G401 (cell line): ENCODE measurements around the gene UQCRC1. TPM values are rescaled to one million over a fixed set of nuclear protein-coding genes. Genes with fewer than 3 reads are reported as not detected.
"Not testable (repeated sequence)": the region's sequence is repeated elsewhere in the genome, so short reads cannot be mapped to it uniquely, and the experiment has no call there.

Experiments
- DNase-seq: peaks from one replicate; pipeline ENCODE4 v3.0.0-alpha.2; 2015; ENCODE audit warnings: low spot score
- in situ Hi-C: cut with HindIII; loops from 2 replicates; pipeline ENCODE4 v1.10.0; 2016; ENCODE audit warnings: low sequenced_read_pairs, mixed read lengths
- total RNA-seq: library from RNA; depleted of rRNA; stranded (reverse); fragments of >200 nt; shearing (Covaris generic); gene quantifications from 2 replicates; pipeline ENCODE4 v1.2.3, GENCODE V29; 2014; rRNA removed

The UQCRC1 gene
- total RNA-seq, 1 experiment from 2014 or later = 540 TPM

- DNase-seq = peak; percentile 62
Measured at GRCh38 chr3:48561045-48561736, 48.3 kb downstream of the UQCRC1 start.

GRCh38 chr3:48560648-48561018 lies 48.8 kb downstream of the UQCRC1 start:
- DNase-seq = peak; percentile 46
- in situ Hi-C loops = no loop called here

More at GRCh38 chr3:48561045-48561736, 48.3 kb downstream of the UQCRC1 start:
- in situ Hi-C loops = no loop called here

GRCh38 chr3:48558493-48559134 lies 50.8 kb downstream of the UQCRC1 start:
- in situ Hi-C loops = no loop called here
- no peak for DNase-seq

- DNase-seq = peak; percentile 100
- in situ Hi-C loops = no loop called here
Measured at GRCh38 chr3:48556796-48557626, 52.4 kb downstream of the UQCRC1 start, which contains the start of gene PFKFB4. Gene PFKFB4, minus strand, starts transcription at chr3:48556803. Its CDS starts 26 bp downstream, at chr3:48556777.

GRCh38 chr3:48555949-48556795 lies 53.3 kb downstream of the UQCRC1 start:
- no peak for DNase-seq
- in situ Hi-C loops = no loop called here

GRCh38 chr3:48555231-48555948 lies 54.1 kb downstream of the UQCRC1 start:
- DNase-seq = no peak
- in situ Hi-C loops = no loop called here

GRCh38 chr3:48553886-48554845 lies 55.3 kb downstream of the UQCRC1 start:
- in situ Hi-C loops = no loop called here
- DNase-seq = no peak

- no peak for DNase-seq
- in situ Hi-C loops = no loop called here
Measured at GRCh38 chr3:48553361-48553760, 56.1 kb downstream of the UQCRC1 start.

- in situ Hi-C loops = no loop called here
- no peak for DNase-seq
Measured at GRCh38 chr3:48552111-48552951, 57.1 kb downstream of the UQCRC1 start.

GRCh38 chr3:48551651-48552050 lies 57.8 kb downstream of the UQCRC1 start:
- in situ Hi-C loops = not testable (repeated sequence)

More at GRCh38 chr3:48551651-48552050, 57.8 kb downstream of the UQCRC1 start:
- not testable (repeated sequence) for DNase-seq

Other genes with a start within 250 kb of the UQCRC1 start
- 0.68 TPM in 1 of 2 replicates, not detected in the other for gene FBXW12, start 237.4 kb downstream of the UQCRC1 start, total RNA-seq
- gene PLXNB1, start 179.6 kb downstream of the UQCRC1 start, total RNA-seq = 10.7 and 23.5 TPM in 2 replicates
- 21.3 and 30.0 TPM in 2 replicates for gene CCDC51, start 169.5 kb downstream of the UQCRC1 start, total RNA-seq
- gene TMA7, start 169.4 kb downstream of the UQCRC1 start, total RNA-seq = 770 and 948 TPM in 2 replicates
- 10.8 and 12.6 TPM in 2 replicates for gene ATRIP, start 162.9 kb downstream of the UQCRC1 start, total RNA-seq
- gene SHISA5, start 105.5 kb downstream of the UQCRC1 start, total RNA-seq = 115 and 124 TPM in 2 replicates
- 9.7 and 18.8 TPM in 2 replicates for gene PFKFB4, start 52.8 kb downstream of the UQCRC1 start, total RNA-seq
- gene UCN2, start 45.9 kb downstream of the UQCRC1 start, total RNA-seq = not detected in 2 replicates
- gene COL7A1, start 14.3 kb downstream of the UQCRC1 start, total RNA-seq = 0.12 and 0.34 TPM in 2 replicates
- not detected in 2 replicates for gene TMEM89, start 12.1 kb upstream of the UQCRC1 start, total RNA-seq
- gene SLC26A6, start 25.8 kb upstream of the UQCRC1 start, total RNA-seq = 40.2 and 51.0 TPM in 2 replicates
- 4.6 and 5.0 TPM in 2 replicates for gene CELSR3, start 53.2 kb upstream of the UQCRC1 start, total RNA-seq
- gene NCKIPSD, start 76.3 kb upstream of the UQCRC1 start, total RNA-seq = 12.9 and 17.1 TPM in 2 replicates
- 105 and 114 TPM in 2 replicates for gene IP6K2, start 107.6 kb upstream of the UQCRC1 start, total RNA-seq
- gene PRKAR2A, start 238.2 kb upstream of the UQCRC1 start, total RNA-seq = 10.8 and 16.7 TPM in 2 replicates